HepG2 (cell line): Measurements from ENCODE around the gene STRBP. TPM values are rescaled to one million over a fixed set of nuclear protein-coding genes. Genes with fewer than 3 reads are reported as not detected.
A peak's percentile ranks its signal among the peaks of the same experiment; 100 is the strongest.

ENCODE experiments used
- ATF7 ChIP-seq, 2 experiments: fragments of 450-650 bp in 1 of 2; sonication (generic) in 1 of 2; formaldehyde crosslinking in 1 of 2; IDR thresholded peaks; 2 replicates each; pipeline versions ENCODE4 v1.4.0 to v1.6.1; 2016 to 2020; ENCODE audit warnings: antibody characterized with exemption in 1 of 2, mild to moderate bottlenecking in 1 of 2, missing genetic modification reagents in 1 of 2
- GFI1 ChIP-seq: sonication (generic); formaldehyde crosslinking; IDR thresholded peaks from 2 replicates; pipeline ENCODE4 v1.5.0; 2020; ENCODE audit warnings: missing genetic modification reagents, mild to moderate bottlenecking, borderline replicate concordance
- GMEB1 ChIP-seq: sonication (generic); formaldehyde crosslinking; IDR thresholded peaks from 2 replicates; pipeline ENCODE4 v1.5.1; 2020; ENCODE audit warnings: missing genetic modification reagents, mild to moderate bottlenecking, borderline replicate concordance
- JUNB ChIP-seq: sonication (generic); formaldehyde crosslinking; IDR thresholded peaks from 2 replicates; pipeline ENCODE4 v1.8.0; 2022; ENCODE audit warnings: missing genetic modification reagents, mild to moderate bottlenecking, borderline replicate concordance
- REPIN1 ChIP-seq: sonication (generic); formaldehyde crosslinking; IDR thresholded peaks from 2 replicates; pipeline ENCODE4 v1.8.0; 2022; ENCODE audit warnings: missing genetic modification reagents, low read depth, mild to moderate bottlenecking, borderline replicate concordance
- SMC3 ChIP-seq: IDR thresholded peaks from 2 replicates; pipeline ENCODE4 v1.6.1; 2011; ENCODE audit warnings: low read length, improper control_type of control experiment
- STAG1 ChIP-seq: sonication (generic); formaldehyde crosslinking; IDR thresholded peaks from 2 replicates; pipeline ENCODE4 v1.4.0; 2020; ENCODE audit warnings: missing genetic modification reagents
- TBP ChIP-seq: sonication (generic); formaldehyde crosslinking; IDR thresholded peaks from 2 replicates; pipeline ENCODE4 v1.5.0; 2020; ENCODE audit warnings: missing genetic modification reagents
- ZNF720 ChIP-seq: sonication (generic); formaldehyde crosslinking; IDR thresholded peaks from 2 replicates; pipeline ENCODE4 v1.4.0; 2020; ENCODE audit warnings: missing genetic modification reagents
- polyA plus RNA-seq, 8 experiments: library from polyadenylated mRNA; depleted of rRNA in 3 of 8; stranded (reverse) in 7 of 8; unstranded in 1 of 8; fragments of >200 nt; fragmentation: Illumina TruSeq in 4 of 8; extraction: Trizol in 4 of 8; gene quantifications; 2 replicates each; pipeline versions ENCODE4 v1.2.1 to v1.2.3, GENCODE V29; 2011 to 2016; ENCODE audit warnings: low read depth in 4 of 8, missing spikeins in 1 of 8, mixed read lengths in 1 of 8; ENCODE audit not compliant: insufficient read depth in 1 of 8
- total RNA-seq, 5 experiments: library from RNA; depleted of rRNA; stranded (reverse); fragments of >200 nt; fragmentation: Illumina TruSeq; extraction: Trizol; gene quantifications; 2 replicates each; pipeline ENCODE4 v1.2.3, GENCODE V29; 2016; ENCODE audit warnings: low read depth in 1 of 5
- TF ChIP-seq, protein P1 (sequence below): sonication (generic); formaldehyde crosslinking; conservative IDR thresholded peaks from 2 replicates; pipeline ENCODE4 v1.8.1; 2023; ENCODE audit warnings: missing genetic modification reagents

Gene STRBP
- total and polyA plus RNA-seq, 2 of the 13 experiments (the other 11 are each of a cell fraction or from before 2014, with no cell fraction given), result 14.5 to 38.5 TPM

GRCh38 chr9:123102375-123103113, 165.8 kb downstream of the STRBP start (continued):
- no peak for TF ChIP-seq GMEB1
- TF ChIP-seq REPIN1 (CRISPR knock-in tag), result no peak
- peak; percentile 27; the same call in 1 of the 2 replicates for TF ChIP-seq STAG1 (CRISPR knock-in tag)
- peak; percentile 43; the same call in 1 of the 2 replicates for TF ChIP-seq ATF7 (IDR thresholded peaks at IDR 0.05)
- TF ChIP-seq ATF7 (CRISPR knock-in tag; IDR thresholded peaks at IDR 0.05), result no peak
- TF ChIP-seq ZNF720 (CRISPR knock-in tag), result no peak
- no peak for TF ChIP-seq TBP (CRISPR knock-in tag)
- TF ChIP-seq, protein P1, sequence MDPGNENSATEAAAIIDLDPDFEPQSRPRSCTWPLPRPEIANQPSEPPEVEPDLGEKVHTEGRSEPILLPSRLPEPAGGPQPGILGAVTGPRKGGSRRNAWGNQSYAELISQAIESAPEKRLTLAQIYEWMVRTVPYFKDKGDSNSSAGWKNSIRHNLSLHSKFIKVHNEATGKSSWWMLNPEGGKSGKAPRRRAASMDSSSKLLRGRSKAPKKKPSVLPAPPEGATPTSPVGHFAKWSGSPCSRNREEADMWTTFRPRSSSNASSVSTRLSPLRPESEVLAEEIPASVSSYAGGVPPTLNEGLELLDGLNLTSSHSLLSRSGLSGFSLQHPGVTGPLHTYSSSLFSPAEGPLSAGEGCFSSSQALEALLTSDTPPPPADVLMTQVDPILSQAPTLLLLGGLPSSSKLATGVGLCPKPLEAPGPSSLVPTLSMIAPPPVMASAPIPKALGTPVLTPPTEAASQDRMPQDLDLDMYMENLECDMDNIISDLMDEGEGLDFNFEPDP (CRISPR knock-in tag), result 0 out of 2 replicates have a peak, but pooled peaks have one; percentile 61
- no peak for TF ChIP-seq JUNB (CRISPR knock-in tag)
- 0 out of 2 replicates have a peak, but pooled peaks have one; percentile 11 for TF ChIP-seq SMC3
- TF ChIP-seq GFI1 (CRISPR knock-in tag), result no peak
